Posterior cingulate gyrus (tissue), 11 donors: ENCODE data around the gene SPPL2C.

Experiments
- DNase-seq, 10 donors: peaks; one replicate each; pipeline versions ENCODE4 v3.0.0 to v3.0.0-alpha.2; 2020 to 2021; ENCODE audit warnings: mixed read lengths in 3 of 10
- intact Hi-C: fragments of 100-400 bp; cut with DNase I; formaldehyde crosslinking; loops from one replicate; pipeline ENCODE4 v1.15.1; 2023

SPPL2C gene

DNA sequence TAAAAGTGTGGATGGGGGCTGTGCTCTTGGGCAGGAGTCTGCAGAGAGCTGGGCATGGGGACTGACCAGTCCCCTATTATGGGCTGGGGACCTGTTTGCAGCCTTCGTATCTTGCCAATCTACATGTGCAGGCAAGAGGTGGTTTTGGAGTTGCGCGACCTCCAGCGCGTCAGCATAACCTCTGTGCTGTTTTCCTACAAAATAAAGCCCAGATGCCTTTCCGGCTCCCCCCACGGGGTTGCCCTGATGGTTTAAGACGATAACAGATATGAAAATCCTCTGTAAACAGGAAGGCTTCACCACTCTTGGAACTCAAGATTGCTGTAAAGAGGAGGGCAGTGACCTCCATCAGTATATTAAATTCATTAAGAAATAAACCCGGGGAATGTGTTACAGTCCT lies 16.5 kb upstream of the SPPL2C start:
- no peak for DNase-seq
- intact Hi-C loops = no loop called here

GRCh38 chr17:45828582-45829133 lies 16.0 kb upstream of the SPPL2C start:
- DNase-seq = peak in 4 of 10 donors; percentile 11 to 81 (median 34)

GRCh38 chr17:45833920-45834319 lies 10.8 kb upstream of the SPPL2C start:
- intact Hi-C loops = loop anchor here (5.0 kb wide), 1 partner anchor 112 kb away; no protein-coding TSS in a partner anchor

More at GRCh38 chr17:45828582-45829133, 16.0 kb upstream of the SPPL2C start:
- intact Hi-C loops = no loop called here

DNA sequence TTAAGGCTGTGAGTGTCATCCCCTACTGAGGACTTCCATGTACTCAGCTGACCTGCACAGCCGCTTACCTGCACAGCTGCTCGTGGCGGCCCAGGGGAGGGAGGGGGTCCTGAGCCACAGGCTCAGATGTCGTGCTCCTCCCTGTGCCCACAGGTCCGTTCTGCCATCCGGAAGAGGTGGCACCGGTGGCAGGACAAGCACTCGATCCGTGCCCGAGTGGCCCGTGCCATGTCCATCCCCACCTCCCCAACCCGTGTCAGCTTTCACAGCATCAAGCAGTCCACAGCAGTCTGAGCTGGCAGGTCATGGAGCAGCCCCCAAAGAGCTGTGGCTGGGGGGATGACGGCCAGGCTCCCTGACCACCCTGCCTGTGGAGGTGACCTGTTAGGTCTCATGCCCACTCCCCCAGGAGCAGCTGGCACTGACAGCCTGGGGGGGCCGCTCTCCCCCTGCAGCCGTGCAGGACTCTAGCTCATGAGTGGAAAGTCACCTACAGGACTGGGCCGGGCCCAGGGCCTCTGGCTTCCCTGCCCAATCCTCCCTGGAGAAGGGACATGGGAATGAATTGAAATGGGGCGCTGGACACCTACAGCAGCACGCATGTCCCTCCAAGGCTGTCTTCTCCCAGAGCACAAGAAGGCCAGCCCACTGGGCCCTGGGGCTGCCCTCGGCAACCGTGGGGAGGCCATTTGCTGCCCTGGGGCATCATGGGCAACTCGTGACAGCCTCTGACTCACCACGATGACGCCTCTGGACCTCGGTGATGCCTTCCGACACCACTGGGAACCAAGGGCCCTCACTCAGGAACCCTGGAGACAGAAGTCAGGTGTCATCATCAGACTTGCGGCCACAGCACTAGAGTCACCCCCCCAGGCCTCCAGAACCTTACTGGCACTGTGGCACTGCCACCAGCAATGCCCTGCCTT lies 9.9 kb upstream of the SPPL2C start:
- intact Hi-C loops = loop anchor here (5.0 kb wide), 1 partner anchor 112 kb away; no protein-coding TSS in a partner anchor
- peak in 1 of 10 donors; percentile 69 for DNase-seq

More at GRCh38 chr17:45833920-45834319, 10.8 kb upstream of the SPPL2C start:
- DNase-seq = peak in 1 of 10 donors; percentile 68

DNA sequence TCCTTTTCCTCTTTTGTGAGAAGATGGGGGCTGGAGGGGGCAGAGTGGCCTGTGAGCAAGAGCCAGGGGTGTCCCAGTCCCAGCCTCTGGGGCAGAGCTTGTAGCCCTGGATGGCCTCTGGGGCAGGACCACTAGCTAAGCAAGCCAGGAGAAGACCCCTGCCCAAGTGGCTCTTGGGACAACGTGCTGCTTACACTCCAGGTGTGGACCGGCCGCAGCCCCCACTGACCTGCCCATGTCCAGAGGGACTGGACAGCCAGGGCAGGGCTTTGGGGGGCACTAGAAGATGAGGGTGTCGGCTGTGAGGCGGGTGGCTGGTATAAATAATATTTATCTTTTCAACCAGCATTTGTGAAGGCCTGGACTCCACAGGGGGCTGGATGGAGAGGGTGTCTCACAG lies 9.2 kb upstream of the SPPL2C start:
- intact Hi-C loops = no loop called here
- DNase-seq = peak in 1 of 10 donors; percentile 80

- peak in 1 of 10 donors; percentile 77 for DNase-seq
- intact Hi-C loops = no loop called here
Measured at GRCh38 chr17:45836047-45837044, 8.3 kb upstream of the SPPL2C start.

- DNase-seq = peak in 1 of 10 donors; percentile 71
- intact Hi-C loops = no loop called here
Measured at GRCh38 chr17:45837187-45837586, 7.5 kb upstream of the SPPL2C start.

GRCh38 chr17:45837603-45838002 lies 7.1 kb upstream of the SPPL2C start:
- intact Hi-C loops = no loop called here
- peak in 2 of 10 donors; percentile 67 to 68 for DNase-seq

GRCh38 chr17:45838751-45839295 lies 5.9 kb upstream of the SPPL2C start:
- intact Hi-C loops = no loop called here

DNA sequence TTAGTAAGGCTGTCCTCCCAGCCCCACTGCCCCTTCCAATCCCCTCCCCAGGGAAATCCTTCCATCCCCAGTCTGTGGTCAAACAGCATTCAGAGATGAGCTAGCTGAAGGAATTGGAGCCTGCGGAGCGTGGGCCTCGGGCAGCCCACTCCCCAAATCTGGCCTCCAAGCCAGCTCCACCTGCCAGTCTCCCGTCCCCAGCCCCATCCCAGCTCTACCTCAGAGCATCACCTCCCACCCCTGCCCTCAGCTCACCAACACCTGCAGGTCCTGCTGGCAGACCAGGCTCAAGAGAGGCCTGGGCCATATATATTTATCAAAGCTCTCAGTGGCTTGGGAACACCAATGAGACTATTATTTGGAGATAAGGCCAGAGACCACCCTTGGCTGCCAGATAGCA lies 5.2 kb upstream of the SPPL2C start:
- DNase-seq = peak in 2 of 10 donors; percentile 35 to 41
- intact Hi-C loops = no loop called here

More at GRCh38 chr17:45838751-45839295, 5.9 kb upstream of the SPPL2C start:
- peak in 4 of 10 donors; percentile 29 to 62 (median 48) for DNase-seq

- intact Hi-C loops = no loop called here
- DNase-seq = peak in 1 of 10 donors; percentile 14
Measured at GRCh38 chr17:45841186-45841585, 3.5 kb upstream of the SPPL2C start.

DNA sequence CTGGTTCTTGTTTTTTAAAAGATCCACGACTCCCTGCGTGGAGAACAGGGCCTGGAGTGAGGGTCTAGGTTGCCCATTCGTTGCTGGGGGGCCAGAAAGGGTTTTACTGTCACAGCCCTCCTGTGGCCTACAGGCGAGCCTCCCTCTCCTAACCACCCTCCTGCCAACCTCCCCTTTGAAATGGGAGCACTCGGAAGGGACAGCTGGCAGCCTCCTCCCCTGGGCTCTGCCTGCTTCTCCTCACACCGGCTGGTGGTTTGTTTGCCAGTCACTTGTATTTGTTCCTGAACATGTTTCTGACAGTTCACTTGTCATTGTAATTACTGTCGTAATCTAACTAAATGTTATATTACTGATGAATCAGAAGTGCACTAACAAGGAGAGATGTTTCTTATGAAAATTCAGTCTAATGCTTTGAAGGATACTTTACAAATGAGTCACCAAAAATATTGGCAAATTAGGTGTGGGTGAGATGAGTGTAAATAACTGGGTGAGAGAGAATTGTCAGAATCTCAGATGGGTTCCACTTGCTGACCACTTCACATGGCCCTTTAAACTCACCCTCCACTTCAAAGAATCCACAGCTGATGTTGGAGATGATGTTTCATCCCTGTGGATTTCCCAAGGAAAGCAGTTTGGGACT lies 2.7 kb upstream of the SPPL2C start:
- intact Hi-C loops = no loop called here
- peak in 2 of 10 donors; percentile 66 to 78 for DNase-seq

DNA sequence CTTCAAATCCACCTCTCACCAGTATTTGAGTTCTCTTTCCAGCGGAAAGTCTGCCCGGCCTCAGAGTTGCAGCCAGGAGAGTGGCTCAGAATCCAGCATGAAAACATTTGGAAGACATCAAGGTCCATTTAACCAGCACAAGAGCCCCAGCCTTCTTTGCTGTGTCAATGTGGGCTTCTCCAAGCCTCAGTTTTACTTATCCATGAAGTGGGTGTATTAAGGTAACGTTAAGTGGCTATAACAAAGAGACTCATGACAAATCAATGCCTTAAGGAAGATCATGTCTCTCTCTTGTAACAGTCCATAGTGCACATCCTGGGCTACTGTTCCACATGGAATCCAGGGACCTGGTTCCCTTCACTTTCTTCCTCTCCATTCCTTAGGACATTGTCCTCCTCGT lies 959 bp upstream of the SPPL2C start:
- DNase-seq = no peak
- intact Hi-C loops = no loop called here

- peak in 2 of 10 donors; percentile 50 to 67 for DNase-seq
- intact Hi-C loops = no loop called here
Measured at GRCh38 chr17:45845376-45846185, 900 bp downstream of the SPPL2C start.

GRCh38 chr17:45846223-45846622 lies 1.5 kb downstream of the SPPL2C start:
- peak in 3 of 10 donors; percentile 24 to 80 (median 78) for DNase-seq
- intact Hi-C loops = no loop called here

DNA sequence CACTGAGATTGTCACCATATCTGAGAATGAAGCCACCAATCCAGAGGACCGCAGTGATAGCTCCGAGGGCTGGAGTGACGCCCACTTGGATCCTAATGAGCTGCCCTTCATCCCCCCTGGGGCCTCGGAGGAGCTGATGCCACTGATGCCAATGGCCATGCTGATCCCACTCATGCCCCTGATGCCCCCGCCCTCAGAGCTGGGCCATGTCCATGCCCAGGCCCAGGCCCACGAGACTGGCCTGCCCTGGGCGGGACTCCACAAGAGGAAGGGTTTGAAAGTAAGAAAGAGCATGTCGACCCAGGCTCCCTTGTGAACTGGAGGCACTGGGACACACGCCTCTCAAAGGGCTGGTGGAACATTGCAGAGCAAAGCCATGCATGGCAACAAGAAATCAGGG lies 2.0 kb downstream of the SPPL2C start:
- peak in 3 of 10 donors; percentile 31 to 78 (median 45) for DNase-seq
- intact Hi-C loops = no loop called here

DNA sequence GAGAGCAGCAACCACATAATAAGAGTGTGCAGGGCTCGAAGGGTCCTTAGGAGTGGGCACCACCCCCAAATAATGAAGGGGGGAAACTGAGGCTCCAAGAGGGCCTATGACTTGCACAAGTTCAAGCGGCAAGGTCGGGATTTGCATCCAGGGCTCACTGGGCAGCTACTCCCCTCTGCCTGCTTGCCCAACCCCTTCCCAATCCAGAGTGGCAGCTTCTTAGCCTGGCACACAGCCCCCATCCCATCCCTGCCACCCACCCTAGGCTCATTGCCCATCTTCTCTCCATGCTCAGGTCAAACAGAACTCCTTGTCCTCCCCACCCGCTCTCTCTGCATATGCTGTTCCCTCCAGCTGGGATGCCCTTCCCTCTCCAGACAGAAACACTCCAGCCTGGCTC lies 2.4 kb downstream of the SPPL2C start:
- intact Hi-C loops = no loop called here
- DNase-seq = peak in 3 of 10 donors; percentile 39 to 64 (median 63)

DNA sequence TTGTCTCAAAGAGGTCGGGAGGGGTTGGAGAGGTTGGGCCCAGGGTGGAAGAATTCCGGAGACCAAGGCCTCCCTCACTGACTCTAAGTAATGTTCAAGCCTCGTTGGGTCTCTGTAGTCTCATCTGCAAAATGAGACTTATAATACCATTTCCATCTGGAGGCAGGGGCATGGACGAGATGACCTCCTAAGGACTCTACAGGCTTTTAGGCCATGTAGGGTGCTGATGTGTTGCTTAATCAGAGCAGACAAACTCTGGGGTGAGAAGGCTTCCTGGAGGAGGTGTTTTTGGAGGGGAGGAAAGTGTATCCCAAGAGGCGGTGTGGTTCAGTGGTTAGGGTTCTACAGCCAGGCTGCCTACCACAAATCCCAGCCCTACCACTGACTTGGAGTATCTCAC lies 3.1 kb downstream of the SPPL2C start:
- intact Hi-C loops = no loop called here
- no peak for DNase-seq
